Stimulated activated CD8-positive, alpha-beta memory T cell treated with anti-CD3 and anti-CD28 coated beads, Interleukin-7, amount 100 ng/mL, for 48 hours (primary cell): ENCODE data around the gene PIKFYVE.
"Not testable (repeated sequence)": the region's sequence is repeated elsewhere in the genome, so short reads cannot be mapped to it uniquely, and the experiment has no call there.

Experiments used
- DNase-seq, 2 donors: peaks; one replicate each; pipeline ENCODE4 v3.0.0-alpha.2; 2020; ENCODE audit warnings: low read depth in 1 of 2; ENCODE audit errors: extremely low read depth in 1 of 2

Gene PIKFYVE, protein sequence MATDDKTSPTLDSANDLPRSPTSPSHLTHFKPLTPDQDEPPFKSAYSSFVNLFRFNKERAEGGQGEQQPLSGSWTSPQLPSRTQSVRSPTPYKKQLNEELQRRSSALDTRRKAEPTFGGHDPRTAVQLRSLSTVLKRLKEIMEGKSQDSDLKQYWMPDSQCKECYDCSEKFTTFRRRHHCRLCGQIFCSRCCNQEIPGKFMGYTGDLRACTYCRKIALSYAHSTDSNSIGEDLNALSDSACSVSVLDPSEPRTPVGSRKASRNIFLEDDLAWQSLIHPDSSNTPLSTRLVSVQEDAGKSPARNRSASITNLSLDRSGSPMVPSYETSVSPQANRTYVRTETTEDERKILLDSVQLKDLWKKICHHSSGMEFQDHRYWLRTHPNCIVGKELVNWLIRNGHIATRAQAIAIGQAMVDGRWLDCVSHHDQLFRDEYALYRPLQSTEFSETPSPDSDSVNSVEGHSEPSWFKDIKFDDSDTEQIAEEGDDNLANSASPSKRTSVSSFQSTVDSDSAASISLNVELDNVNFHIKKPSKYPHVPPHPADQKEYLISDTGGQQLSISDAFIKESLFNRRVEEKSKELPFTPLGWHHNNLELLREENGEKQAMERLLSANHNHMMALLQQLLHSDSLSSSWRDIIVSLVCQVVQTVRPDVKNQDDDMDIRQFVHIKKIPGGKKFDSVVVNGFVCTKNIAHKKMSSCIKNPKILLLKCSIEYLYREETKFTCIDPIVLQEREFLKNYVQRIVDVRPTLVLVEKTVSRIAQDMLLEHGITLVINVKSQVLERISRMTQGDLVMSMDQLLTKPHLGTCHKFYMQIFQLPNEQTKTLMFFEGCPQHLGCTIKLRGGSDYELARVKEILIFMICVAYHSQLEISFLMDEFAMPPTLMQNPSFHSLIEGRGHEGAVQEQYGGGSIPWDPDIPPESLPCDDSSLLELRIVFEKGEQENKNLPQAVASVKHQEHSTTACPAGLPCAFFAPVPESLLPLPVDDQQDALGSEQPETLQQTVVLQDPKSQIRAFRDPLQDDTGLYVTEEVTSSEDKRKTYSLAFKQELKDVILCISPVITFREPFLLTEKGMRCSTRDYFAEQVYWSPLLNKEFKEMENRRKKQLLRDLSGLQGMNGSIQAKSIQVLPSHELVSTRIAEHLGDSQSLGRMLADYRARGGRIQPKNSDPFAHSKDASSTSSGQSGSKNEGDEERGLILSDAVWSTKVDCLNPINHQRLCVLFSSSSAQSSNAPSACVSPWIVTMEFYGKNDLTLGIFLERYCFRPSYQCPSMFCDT (N-terminal part only)

DNA sequence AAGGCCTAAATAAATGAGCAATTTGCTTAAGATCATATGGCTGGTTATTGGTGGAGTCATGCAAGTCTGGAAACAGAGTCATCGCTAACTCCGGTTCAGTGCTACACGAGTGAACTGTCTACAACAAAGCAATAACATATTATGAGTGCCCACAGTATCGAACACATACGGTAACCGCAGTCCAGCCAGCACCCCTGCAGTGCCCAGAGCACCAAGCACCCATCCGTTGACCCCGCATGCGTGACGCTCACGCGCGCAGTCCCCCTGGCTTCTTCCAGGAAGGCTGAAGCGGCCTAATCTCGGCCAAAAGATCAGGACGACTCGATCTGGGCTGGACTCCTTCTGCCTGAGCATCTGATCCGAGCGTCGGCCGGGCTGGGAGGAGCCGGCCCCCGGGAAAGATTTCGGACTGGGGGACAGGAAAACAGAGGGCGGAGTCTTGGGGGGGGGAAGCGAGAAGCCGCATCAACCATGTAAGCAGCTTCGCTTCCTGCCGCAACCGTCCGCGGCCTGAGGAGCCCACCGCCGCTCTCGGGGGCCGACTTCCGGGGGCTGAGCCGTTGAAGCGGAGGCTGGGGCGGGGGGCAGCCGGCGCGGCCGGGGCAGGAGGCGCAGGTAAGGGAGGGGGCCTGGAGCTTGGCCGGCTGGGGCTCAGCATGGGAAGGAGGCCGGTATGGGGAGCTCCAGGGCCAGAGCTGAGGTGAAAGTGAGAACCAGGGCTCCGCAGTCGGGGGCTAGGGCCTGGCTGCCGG is at the start of gene PIKFYVE:
PIKFYVE (plus strand) TSS at position 455 of the 752 bp plus-strand sequence. CDS start 5,265 bp downstream, outside the sequence.
- peak; percentile 75 to 92 for DNase-seq

DNA sequence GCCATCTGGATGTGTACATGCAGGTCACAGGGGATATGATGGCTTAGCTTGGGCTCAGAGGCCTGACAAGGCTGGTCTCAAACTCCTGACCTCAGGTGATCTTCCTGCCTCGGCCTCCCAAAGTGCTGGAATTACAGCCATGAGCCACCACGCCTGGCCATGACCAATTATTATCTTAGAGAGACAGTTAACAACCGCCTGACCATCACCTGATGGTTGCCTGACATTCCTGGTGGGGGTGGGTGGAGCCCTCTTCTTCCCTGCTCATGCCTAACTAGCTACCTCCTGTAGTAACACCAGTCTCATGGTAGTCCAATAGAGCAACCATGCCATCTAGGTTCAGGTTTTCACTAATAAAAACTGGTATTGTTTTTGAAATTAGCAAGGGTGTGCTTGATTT is 44.2 kb upstream of the PIKFYVE start:
- not testable (repeated sequence) for DNase-seq

DNA sequence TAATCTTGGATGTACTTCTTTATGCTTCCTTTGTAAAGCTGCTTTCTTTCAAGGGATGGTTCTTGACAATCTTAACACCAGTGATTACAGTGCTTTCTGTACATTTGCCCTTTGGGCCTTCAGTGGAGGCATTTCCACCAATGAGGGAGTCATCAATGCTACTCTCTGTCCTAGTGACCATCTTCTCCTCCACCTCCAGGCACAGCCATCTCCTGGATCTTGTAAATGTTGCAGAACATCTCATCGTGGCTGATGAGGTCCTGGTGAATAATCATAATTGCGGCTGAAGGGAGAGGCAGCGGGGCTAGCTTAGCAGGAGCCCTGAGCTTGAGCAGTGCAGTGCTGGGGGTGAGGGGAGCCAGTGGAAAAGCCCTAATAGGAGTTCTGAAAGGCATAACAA is 43.7 kb upstream of the PIKFYVE start:
- no peak for DNase-seq

DNA sequence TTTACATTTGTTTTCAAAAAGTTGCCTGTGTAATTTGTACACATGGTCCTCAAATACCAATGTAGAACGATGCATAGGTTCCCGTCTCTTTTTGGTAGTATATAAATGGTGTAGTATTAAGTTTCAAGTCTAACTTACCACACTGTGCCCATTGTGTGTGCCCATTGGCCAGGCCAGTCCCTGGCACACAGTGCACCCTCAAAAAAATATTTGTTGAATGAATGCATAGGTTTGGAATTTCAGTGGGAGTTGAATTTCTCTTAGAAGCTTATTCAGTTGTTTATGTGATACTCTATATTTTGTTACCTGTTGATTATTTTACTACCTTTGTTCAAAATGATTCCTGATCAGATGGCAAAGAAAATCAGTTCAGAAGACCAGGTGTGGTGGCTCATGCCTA is 41.3 kb upstream of the PIKFYVE start:
- no peak for DNase-seq

DNA sequence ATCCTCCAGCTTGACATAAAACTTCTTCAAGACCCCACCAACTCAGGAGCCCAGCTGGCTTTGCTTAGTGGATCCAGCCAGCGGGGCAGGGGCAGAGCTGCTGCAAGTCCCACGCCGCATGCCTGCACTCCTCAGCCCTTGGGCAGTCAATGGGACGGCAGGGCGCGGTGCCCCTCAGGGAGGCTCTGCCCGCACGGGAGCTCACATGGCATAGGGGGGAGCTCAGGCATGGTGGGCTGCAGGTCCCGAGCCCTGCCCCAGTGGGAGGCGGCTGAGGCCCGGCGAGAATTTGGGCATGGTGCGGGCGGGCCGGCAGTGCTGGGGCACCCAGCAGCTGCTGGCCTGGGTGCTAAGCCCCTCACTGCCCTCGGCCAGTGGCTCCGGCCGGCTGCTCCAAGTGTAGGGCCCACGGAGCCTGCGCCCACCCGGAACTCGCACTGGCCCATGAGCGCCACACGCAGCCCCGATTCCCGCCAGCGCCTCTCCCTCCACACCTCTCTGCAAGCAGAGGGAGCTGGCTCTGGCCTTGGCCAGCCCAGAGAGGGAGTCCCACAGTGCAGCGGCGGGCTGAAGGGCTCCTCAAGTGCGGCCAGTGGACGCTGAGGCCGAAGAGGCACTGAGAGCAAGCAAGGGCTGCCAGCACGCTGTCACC is 38.3 kb upstream of the PIKFYVE start:
- no peak for DNase-seq

DNA sequence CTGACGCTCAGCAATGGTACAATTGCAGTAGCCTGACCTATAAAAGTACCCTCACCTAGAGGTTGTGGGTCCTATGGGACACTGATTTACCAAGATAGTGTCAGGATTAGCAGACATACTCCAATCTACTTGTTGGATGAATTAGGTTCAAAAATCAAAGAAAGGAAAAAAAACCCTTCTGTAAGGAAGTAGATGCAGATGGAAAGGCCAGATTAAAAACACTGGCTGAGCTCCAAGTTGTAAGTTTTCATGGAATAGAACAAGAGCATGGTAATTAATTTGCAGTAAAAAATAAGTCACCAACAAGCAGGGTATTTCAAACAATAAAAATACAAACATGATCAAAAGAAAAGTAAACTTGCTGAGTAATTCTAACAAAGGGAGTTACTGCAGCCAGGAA is 37.6 kb upstream of the PIKFYVE start:
- no peak for DNase-seq

DNA sequence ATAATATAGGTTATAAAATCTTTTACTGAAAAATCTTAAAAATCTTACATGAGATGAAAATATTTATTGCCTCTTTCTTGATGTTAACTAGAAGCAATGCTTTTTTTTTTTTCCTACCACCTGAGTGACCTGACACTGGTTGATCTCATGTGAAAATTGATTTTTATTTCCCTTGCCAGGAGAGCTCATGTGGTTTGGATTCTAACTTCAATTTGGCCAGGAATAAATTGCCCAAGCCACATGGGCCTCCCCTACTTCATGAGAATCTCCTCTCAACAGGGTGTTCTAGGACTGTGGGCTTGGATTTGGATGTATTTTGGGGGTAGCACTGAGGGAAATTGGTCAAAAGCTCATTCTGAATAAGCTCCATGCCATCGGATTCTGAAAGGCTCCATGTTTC is 31.3 kb upstream of the PIKFYVE start:
- DNase-seq = no peak

DNA sequence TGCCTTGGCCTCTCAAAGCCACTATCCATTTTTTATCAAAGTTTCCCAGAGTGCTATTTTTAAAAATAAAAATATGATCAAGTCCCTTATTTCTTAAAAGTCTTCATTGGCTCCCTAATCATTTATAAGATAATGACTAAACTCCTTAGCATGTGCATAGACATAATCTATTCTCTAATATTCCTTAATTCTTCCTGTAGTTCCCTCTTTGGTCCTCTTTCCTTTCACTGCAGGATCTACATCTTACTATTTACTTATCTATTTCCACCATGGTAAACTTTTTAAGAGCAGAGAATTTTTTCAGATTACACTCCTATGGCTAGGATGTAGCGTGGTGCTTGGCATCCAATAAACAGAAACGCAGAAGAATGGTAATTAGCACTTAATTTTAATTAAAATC is 30.2 kb upstream of the PIKFYVE start:
- no peak for DNase-seq

DNA sequence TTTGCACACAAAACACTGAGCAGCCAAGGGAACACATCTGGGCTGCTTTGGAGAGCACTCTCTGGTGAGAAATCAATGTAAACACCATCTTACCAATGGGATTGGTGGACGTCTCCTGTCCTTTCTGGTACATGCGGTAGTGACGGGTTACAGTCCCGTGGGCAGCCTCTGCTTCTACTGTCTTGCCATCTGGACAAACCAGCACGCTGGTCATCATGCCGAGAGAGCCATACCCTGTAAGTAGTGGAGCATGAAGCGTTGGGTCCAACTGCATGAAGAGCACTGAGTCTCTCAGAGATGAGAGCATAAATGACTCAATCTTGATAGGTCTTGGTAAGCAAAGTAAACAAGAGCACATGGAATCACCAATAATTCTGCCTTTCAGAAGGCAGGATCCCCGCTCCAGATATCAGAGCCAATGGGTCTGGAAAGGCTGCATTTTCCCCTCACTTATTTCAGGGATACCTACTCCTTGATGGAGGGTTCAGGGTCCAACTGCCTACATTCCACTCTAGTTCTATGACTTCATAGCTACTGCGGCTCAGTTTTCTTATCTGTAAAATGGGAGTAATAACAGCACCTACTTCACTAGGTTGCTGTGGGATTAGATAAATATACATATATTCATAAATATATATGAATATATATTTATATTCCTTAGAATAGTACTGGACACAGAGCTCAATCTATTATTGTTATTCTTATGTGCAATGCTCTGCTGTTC is 26.1 kb upstream of the PIKFYVE start:
- no peak for DNase-seq

DNA sequence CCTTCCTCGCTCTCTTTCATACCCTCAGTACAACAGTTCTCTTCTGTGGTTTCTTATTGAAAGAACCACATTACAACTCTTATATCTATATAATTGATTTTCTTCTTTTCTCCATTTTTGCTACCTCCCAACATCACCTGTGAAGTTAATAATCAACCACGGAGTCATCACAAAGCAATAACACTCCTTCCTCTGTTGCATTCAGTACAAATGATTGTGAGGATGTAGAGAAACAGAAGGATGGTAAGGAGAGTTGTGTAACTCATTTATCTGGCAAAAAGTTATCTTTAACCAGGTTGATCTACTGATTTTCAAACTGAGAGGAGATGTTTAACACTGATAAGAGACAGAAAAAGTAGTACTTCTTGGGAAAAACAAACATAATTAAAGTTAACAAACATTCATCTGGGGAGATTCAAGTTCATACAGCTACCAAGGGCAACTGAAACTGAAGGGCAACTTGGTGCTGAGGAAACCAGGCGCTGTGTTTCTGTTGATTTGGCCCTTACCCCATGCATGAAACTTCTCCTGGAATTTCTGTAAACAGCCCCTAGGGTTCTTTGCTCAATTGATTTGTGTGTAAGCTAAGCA is 25.3 kb upstream of the PIKFYVE start:
- no peak for DNase-seq

DNA sequence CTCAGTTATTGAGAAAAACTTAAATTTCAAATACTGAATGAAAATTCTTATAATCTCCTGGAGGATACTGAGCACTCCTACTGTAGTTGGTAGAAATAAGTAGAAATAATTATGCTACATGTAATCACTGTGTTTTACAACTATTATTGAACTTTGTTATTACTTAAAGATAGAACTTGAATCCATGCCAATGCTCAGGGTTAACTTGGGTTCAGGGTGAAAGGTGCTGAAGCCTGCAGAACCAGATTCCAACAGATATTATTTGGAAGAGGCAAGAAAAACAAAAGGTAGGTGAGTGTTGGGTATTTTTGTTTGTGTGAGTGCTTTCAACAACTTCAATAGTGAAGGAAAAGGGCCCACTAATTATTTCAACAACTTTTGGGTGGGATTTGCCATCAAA is 21.6 kb upstream of the PIKFYVE start:
- no peak for DNase-seq

DNA sequence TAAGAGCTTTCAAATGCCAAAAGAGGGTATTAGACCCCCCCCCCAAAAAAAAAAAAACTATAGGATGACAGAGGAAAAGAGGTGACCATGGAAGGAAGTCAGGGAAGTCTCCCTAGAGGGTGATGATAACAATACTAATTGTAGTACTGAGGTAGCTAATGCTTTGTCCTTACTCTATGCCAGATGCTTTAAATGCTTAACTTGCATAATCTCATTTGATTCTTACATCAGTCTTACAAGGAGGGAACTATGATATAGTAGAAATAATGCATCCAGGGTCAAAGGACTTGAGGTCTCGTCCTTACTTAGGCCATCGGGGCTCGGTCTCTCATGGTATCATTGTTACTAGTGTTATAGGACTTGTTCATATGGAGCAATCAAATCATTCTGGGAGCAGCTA is 20.3 kb upstream of the PIKFYVE start:
- DNase-seq = no peak

DNA sequence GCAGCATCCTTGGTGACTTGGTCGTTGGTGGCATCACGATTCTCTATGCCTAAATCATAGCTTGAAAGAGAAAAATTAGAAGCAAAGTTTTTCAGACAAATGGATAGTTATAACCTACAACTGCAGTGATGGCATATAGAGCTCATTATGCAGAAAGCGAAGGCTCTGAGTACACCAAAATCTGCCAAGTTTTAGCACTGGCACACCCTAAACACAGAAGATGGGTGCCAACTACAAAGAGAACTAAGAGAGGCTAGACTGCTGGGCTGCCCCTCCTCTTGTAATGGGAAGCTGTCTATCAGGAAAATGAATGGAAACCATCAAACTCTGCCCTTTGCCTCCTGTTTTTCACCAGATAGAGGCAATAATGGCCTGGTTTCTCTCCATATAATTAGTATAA is 17.5 kb upstream of the PIKFYVE start:
- no peak for DNase-seq

DNA sequence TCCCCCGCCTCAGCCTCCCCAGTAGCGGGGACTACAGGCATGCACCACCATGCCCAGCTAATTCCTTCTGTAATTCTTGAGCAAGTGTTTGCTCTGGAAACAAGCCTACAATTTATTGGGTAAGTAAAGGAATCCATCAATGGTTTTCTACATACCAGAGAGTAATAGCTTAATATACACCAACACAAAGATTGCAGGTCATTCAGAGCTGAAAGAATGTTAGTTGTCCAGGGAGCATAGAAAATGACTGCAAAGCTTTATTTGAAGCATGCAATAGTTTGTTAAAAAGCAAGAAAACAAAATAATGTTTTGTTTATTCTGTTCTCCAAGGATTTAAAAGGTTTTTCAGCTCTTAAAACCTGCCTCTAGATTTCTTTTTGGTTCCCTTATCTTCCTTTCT is 16.8 kb upstream of the PIKFYVE start:
- no peak for DNase-seq

DNA sequence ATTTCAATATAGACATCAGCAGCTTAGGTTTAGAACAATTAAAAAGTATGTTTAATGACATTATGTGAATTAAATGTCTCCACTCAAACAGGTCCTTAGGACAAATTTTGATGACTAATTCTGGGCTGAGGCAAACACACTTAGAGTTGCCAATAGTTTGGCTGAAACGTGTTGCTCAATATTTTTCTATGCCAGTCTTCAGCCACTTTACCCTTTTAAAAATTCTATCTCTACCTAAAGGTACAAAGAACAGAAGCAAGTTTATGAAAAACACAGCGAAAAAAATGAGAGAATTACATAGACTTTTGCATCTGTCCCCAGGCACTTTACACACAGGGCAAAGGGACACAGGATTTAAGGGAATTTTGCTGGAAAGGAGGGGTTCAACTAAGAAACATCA is 15.7 kb upstream of the PIKFYVE start:
- DNase-seq = no peak

DNA sequence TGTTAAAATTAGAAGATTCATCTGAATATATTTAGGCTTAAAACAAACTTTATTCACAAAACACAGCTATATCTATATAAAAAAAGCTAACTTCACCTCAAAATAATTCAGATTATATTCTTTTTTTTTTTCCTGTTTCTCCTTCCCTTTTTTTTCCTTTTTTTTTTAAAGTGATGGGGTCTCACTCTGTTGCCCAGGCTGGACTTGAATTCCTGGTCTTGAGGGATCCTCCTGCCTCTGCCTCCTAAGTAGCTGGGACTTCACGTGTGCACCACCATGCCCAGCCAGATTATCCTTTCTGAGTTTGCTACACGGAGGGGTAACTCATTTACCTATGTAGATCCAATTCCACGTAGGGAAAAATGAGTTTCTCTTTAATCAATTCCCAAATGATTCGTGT is 15.0 kb upstream of the PIKFYVE start:
- DNase-seq = no peak

DNA sequence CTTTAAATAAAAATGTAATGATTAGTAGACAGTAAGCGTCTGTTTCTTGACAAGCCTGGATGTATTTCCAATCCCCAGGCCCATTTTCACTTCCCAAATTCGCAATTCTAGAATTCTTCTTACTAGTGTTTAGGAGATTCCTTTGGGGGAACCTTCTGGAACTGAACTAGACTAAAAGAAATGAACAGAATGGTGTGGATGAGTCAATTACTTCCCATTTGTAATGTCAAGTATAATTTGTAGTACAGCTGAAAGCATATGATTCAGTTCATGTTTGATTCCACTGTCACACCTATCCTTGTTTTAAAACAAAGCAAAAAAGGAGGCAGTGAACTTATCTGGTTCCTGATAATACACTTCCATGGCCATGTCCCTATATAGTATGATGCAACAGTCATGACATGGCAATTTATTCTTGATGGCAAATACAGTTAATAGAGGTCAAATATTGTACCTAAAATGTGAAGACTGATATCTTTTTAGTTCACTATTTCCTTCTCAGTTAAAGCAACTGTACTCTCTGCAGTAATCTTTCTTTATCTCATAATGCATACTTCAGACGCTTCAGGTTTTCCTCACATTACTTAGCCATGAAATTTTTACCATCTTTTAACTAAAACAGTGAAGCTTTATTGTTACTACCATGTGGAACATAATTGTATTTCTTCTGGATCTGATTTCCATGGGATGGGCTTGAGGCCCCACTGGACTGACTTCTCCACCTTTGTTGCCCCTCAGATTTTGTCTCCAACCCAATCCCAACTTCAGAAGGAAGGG is 13.2 kb upstream of the PIKFYVE start:
- no peak for DNase-seq

DNA sequence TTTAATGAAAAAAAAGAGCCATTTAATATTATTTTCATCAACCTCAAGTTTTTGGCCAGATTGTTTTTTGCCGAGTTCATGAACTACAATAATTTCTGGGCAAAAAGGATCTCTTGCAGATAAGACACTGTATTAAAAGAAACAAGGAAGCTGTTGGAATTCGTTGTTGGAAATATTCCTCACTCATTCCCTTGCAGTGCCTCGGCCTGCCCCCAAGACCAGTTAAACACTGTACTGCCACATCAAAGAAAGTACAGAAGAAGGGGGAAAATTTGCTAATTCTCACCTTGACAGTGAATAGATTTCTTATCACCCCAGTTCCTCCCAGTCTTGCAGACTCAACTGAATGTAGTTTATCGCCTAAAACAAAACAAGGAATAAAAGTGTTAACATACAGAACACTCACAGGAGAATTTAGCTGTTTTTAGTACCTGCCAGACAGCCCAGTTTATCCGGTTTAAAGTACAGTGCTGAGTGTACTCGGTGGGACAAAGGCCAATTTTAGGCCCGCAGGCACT is 12.4 kb upstream of the PIKFYVE start:
- DNase-seq = no peak
